WTC11 (cell line): ENCODE results near the gene FOXP4.

Experiments
- NR1H2 ChIP-seq: sonication (generic); formaldehyde crosslinking; IDR thresholded peaks from 2 replicates; pipeline ENCODE4 v1.9.0; 2021; ENCODE audit warnings: mild to moderate bottlenecking, moderate library complexity, missing genetic modification reagents
- SP1 ChIP-seq: sonication (generic); formaldehyde crosslinking; conservative IDR thresholded peaks from 2 replicates; pipeline ENCODE4 v1.8.1; 2022; ENCODE audit warnings: missing genetic modification reagents
- TEAD1 ChIP-seq: sonication (generic); formaldehyde crosslinking; IDR thresholded peaks from 2 replicates; pipeline ENCODE4 v1.8.0; 2022; ENCODE audit warnings: mild to moderate bottlenecking, missing genetic modification reagents
- ZNF232 ChIP-seq: sonication (generic); formaldehyde crosslinking; IDR thresholded peaks from 2 replicates; pipeline ENCODE4 v1.8.0; 2022; ENCODE audit warnings: mild to moderate bottlenecking, missing genetic modification reagents
- ZNF263 ChIP-seq: sonication (generic); formaldehyde crosslinking; IDR thresholded peaks from 2 replicates; pipeline ENCODE4 v1.8.1; 2022; ENCODE audit warnings: low read depth, mild to moderate bottlenecking, moderate library complexity, missing genetic modification reagents
- ZNF416 ChIP-seq: fragments of 250-450 bp; sonication (Bioruptor Pico); IDR thresholded peaks from 2 replicates; pipeline ENCODE4 v1.9.0; 2021; ENCODE audit warnings: mild to moderate bottlenecking, inconsistent platforms
- TF ChIP-seq, protein P1 (sequence below): fragments of 200-600 bp; IDR thresholded peaks from 2 replicates; pipeline ENCODE4 v1.8.0; 2022; ENCODE audit warnings: antibody characterized with exemption
- TF ChIP-seq, protein P2 (sequence below): sonication (generic); formaldehyde crosslinking; IDR thresholded peaks from 2 replicates; pipeline ENCODE4 v1.8.1; 2022; ENCODE audit warnings: low read depth, missing genetic modification reagents, borderline replicate concordance
- TF ChIP-seq, protein P3 (sequence below): sonication (generic); formaldehyde crosslinking; IDR thresholded peaks from 2 replicates; pipeline ENCODE4 v1.8.0; 2023; ENCODE audit warnings: mild to moderate bottlenecking, missing genetic modification reagents
- TF ChIP-seq, protein P4 (sequence below): sonication (generic); formaldehyde crosslinking; IDR thresholded peaks from 2 replicates; pipeline ENCODE4 v1.8.0; 2022; ENCODE audit warnings: missing genetic modification reagents

DNA sequence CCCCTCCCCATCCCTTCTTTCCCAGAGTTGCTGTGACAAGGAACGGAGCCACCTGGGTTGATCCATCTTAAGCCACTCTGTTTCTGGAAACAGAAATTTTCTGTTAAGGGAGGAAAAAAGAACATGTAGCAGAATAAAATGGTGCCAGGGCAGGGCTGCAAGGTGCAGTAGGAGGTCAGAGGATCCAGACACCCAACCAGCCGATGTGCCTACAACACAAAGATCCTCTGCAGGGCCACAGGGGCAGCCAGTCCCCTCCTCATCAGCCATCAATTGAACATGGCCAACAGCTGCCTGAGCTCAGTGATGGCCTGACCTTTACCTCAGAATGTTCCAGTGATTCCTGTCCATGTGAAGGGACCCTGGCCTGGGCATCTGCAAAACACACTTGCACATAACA lies 103.9 kb downstream of the FOXP4 start:
- no peak for TF ChIP-seq ZNF232 (CRISPR knock-in tag)
- TF ChIP-seq ZNF263 (CRISPR knock-in tag) = no peak
- TF ChIP-seq, protein P1, sequence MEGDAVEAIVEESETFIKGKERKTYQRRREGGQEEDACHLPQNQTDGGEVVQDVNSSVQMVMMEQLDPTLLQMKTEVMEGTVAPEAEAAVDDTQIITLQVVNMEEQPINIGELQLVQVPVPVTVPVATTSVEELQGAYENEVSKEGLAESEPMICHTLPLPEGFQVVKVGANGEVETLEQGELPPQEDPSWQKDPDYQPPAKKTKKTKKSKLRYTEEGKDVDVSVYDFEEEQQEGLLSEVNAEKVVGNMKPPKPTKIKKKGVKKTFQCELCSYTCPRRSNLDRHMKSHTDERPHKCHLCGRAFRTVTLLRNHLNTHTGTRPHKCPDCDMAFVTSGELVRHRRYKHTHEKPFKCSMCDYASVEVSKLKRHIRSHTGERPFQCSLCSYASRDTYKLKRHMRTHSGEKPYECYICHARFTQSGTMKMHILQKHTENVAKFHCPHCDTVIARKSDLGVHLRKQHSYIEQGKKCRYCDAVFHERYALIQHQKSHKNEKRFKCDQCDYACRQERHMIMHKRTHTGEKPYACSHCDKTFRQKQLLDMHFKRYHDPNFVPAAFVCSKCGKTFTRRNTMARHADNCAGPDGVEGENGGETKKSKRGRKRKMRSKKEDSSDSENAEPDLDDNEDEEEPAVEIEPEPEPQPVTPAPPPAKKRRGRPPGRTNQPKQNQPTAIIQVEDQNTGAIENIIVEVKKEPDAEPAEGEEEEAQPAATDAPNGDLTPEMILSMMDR = no peak
- TF ChIP-seq, protein P2, sequence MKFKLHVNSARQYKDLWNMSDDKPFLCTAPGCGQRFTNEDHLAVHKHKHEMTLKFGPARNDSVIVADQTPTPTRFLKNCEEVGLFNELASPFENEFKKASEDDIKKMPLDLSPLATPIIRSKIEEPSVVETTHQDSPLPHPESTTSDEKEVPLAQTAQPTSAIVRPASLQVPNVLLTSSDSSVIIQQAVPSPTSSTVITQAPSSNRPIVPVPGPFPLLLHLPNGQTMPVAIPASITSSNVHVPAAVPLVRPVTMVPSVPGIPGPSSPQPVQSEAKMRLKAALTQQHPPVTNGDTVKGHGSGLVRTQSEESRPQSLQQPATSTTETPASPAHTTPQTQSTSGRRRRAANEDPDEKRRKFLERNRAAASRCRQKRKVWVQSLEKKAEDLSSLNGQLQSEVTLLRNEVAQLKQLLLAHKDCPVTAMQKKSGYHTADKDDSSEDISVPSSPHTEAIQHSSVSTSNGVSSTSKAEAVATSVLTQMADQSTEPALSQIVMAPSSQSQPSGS (CRISPR knock-in tag) = no peak
- no peak for TF ChIP-seq ZNF416 (CRISPR knock-in tag)
- TF ChIP-seq, protein P3, sequence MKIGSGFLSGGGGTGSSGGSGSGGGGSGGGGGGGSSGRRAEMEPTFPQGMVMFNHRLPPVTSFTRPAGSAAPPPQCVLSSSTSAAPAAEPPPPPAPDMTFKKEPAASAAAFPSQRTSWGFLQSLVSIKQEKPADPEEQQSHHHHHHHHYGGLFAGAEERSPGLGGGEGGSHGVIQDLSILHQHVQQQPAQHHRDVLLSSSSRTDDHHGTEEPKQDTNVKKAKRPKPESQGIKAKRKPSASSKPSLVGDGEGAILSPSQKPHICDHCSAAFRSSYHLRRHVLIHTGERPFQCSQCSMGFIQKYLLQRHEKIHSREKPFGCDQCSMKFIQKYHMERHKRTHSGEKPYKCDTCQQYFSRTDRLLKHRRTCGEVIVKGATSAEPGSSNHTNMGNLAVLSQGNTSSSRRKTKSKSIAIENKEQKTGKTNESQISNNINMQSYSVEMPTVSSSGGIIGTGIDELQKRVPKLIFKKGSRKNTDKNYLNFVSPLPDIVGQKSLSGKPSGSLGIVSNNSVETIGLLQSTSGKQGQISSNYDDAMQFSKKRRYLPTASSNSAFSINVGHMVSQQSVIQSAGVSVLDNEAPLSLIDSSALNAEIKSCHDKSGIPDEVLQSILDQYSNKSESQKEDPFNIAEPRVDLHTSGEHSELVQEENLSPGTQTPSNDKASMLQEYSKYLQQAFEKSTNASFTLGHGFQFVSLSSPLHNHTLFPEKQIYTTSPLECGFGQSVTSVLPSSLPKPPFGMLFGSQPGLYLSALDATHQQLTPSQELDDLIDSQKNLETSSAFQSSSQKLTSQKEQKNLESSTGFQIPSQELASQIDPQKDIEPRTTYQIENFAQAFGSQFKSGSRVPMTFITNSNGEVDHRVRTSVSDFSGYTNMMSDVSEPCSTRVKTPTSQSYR (CRISPR knock-in tag) = no peak
- TF ChIP-seq, protein P4, sequence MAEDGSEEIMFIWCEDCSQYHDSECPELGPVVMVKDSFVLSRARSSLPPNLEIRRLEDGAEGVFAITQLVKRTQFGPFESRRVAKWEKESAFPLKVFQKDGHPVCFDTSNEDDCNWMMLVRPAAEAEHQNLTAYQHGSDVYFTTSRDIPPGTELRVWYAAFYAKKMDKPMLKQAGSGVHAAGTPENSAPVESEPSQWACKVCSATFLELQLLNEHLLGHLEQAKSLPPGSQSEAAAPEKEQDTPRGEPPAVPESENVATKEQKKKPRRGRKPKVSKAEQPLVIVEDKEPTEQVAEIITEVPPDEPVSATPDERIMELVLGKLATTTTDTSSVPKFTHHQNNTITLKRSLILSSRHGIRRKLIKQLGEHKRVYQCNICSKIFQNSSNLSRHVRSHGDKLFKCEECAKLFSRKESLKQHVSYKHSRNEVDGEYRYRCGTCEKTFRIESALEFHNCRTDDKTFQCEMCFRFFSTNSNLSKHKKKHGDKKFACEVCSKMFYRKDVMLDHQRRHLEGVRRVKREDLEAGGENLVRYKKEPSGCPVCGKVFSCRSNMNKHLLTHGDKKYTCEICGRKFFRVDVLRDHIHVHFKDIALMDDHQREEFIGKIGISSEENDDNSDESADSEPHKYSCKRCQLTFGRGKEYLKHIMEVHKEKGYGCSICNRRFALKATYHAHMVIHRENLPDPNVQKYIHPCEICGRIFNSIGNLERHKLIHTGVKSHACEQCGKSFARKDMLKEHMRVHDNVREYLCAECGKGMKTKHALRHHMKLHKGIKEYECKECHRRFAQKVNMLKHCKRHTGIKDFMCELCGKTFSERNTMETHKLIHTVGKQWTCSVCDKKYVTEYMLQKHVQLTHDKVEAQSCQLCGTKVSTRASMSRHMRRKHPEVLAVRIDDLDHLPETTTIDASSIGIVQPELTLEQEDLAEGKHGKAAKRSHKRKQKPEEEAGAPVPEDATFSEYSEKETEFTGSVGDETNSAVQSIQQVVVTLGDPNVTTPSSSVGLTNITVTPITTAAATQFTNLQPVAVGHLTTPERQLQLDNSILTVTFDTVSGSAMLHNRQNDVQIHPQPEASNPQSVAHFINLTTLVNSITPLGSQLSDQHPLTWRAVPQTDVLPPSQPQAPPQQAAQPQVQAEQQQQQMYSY (CRISPR knock-in tag) = no peak
- TF ChIP-seq SP1 = no peak
- TF ChIP-seq TEAD1 (CRISPR knock-in tag) = no peak
- no peak for TF ChIP-seq NR1H2 (CRISPR knock-in tag)
